ENCODE measurements around the gene CNTNAP1. TPM values are rescaled to one million over a fixed set of nuclear protein-coding genes. Genes with fewer than 3 reads are reported as not detected.
A peak's percentile ranks its signal among the peaks of the same experiment; 100 is the strongest.

Gene CNTNAP1
- total RNA-seq, 2 donors from 2014 or later = 4.7 to 7.2 TPM

- intact Hi-C loops (cut with DNase I) = no loop called here
- ATAC-seq = no peak
These were observed 12.7 kb upstream of the CNTNAP1 start for GRCh38 chr17:42669705-42669976.

DNA sequence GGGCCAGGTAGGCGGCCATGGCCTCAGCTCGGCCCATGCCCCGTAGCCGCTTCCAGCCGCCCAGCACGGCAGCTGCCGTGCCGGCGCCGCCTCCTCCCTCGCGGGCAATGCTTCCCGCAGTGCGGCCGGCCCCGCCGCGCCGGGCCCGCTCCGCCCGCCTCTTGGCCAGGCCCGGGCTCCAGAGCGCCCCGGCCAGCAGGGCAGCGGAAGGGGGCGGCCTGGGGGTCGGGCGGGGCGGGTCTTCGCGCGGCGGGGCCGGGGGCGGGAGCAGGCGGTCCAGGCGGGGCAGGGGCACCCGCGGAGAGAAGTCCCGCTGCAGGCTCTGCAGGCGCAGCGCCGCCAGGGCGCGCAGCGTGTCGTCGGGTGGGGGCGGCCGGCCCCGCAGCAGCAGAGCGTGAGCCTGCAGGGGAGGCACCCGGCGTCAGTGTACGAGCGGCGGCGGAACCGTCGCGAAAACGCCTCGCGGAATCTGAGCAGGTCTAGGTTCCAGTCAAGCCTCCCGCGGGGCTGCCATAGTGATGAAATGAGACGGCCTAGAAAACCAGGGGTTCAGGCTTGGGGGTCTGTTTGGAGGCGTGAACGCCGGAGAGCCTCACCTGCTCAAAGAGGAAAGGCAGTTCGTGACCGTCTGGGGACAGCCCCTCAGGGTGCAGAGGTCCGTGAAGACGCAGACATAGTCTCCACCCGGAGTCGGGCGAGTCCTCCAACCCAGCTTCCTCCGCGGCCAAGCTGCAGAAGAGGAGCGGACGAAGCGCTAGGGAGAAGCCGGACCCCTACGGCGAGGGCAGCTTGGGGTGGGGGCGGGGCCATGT lies 12.1 kb upstream of the CNTNAP1 start:
- DNase-seq (no peak), ATAC-seq (no peak)
- intact Hi-C loops (cut with DNase I) = loop anchor here in 1 of 2 donors (10.0 kb wide), 1 partner anchor 95 kb away; the partner anchor contains the start of gene PSMC3IP

More at GRCh38 chr17:42669705-42669976, 12.7 kb upstream of the CNTNAP1 start:
- DNase-seq = no peak

GRCh38 chr17:42670789-42671657 lies 11.3 kb upstream of the CNTNAP1 start:
- intact Hi-C loops (cut with DNase I) = loop anchor here in 1 of 2 donors (10.0 kb wide), 1 partner anchor 96 kb away; the partner anchor contains the start of gene PSMC3IP
- ATAC-seq (no peak), DNase-seq (no peak)

DNA sequence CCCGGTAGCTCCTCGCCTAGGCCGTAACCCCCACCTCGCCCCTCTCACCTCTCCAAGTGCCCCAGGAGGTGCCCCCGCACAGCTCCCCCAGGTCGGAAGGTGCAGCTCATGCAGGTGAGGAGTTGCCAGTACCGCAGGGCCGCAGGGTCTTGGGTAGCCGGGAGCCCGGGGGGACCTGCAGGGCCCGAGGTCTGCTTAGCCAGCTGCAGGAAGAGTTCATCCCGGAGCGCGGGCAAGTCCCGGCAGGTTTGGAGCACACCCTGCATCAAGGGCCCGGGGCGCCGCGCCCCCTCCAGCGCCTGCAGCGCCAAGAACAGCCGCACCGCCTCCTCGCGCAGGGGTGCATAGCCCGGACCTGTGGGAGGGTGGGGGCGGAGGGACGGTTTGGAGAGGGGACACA lies 10.3 kb upstream of the CNTNAP1 start:
- intact Hi-C loops (cut with DNase I) = loop anchor here in 1 of 2 donors (10.0 kb wide), 1 partner anchor 97 kb away; the partner anchor contains the start of gene PSMC3IP
- no peak for DNase-seq
- no peak for ATAC-seq

DNA sequence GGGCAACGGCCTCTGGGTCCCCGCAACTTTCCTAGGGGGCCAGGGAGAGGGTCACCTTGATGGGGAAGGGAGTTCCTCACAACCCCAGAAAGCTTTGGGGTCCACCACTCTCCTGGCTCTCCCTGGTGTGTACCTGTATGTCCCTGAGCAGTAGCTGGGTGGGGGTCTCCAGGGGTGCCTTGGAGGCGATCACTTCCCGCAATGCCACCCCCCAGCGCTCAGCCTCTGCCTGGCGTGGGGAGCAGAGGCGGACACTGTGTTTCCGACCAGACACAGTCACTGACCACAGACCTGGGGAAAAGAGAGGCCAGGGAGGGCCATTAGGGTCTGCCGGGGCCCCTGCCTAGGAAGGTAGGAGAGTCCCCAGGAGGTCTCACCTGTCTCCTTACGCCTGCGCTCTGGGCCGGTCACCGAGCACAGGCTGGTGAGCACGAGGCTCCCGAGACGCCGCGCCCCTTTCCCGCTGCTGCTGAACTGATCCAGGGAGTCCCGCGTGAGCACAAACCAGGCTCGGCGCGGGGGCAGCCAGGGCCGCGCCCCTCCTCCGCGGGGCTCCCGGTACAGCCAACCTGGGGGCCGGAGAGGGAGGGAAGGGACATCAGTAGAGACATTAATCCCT lies 9.0 kb upstream of the CNTNAP1 start:
- intact Hi-C loops (cut with DNase I) = loop anchor here in 1 of 2 donors (10.0 kb wide), 1 partner anchor 99 kb away; the partner anchor contains the start of gene PSMC3IP
- ATAC-seq = no peak
- no peak for DNase-seq

DNA sequence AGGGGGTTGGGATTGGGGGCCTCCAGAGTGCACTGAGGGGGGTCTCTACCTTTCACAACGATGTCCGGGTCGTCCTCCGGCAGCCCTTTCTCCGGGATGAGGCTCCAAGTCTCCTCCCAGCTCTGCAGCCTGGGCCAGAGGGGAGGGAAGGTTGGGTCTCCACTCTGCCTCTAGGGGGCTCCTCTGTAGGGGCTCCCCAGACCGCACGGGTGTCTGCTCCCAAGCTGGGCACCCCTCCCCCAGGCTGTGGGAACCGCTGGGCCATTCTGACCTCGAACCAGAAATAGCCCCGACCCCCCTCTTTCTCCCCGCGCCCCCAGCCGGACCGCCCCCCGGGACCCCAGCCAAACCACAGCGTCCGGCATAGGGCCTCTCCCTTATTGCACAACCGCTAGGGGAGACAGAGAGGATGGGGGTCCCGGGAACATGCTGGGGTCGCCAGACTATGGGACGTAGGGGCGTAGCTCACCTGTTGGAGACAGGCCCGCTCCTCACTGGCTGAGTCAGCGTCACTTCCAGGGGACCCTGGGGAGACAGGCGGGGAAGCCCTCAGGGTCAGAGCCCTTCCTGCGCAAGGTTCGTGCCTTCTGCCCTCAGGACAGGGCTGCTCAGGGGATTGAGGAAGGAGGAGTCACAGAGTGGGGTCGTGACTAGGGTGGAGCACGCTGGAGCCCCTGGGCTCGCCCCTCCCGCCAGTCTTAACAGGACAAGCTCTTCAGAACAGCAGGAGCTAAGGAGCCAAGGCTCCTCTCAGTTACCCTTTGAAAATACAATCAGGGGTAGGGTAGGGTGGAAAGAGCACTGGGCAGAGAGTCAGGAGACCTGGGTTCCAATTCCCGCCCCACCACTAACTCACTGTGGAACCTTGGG lies 8.2 kb upstream of the CNTNAP1 start:
- DNase-seq (peak; percentile 77), ATAC-seq (peak; percentile 3 to 5)
- intact Hi-C loops (cut with DNase I) = loop anchor here in 1 of 2 donors (10.0 kb wide), 1 partner anchor 99 kb away; the partner anchor contains the start of gene PSMC3IP

GRCh38 chr17:42674755-42675347 lies 7.5 kb upstream of the CNTNAP1 start:
- DNase-seq = peak; percentile 39

DNA sequence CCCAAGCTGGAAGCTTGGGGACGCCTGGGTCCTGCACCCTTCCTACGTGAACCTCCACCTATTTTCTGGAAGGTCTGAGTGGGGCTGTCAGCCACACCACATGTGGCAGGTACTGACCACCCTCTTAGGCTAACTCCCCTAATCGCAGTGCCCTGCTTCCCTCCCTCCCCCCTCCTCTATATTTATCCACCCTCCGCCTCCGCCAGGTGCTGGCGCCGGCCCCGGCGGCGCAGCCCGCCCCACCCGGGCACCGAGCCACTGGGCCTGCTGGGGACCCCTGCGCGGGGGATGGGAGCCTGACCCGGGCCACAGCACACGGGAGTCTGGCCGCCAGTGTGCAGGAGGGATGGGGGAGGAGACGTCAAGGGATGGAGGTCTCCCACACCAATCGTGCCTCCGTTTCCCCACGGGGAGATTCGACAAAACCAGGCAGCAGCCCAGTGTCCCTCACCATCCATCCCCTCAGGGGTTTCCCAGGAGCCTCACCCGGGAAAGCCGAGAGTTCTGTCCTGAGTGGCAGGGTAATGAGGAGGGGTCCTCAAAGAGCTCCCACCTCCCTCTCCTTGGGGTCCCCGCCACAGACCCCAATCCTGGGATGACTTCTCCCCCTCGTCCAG lies 6.9 kb upstream of the CNTNAP1 start:
- intact Hi-C loops (cut with DNase I) = loop anchor here in 1 of 2 donors (10.0 kb wide), 1 partner anchor 101 kb away; the partner anchor contains the start of gene PSMC3IP
- ATAC-seq (peak; percentile 2 to 5), DNase-seq (peak; percentile 45)

More at GRCh38 chr17:42674755-42675347, 7.5 kb upstream of the CNTNAP1 start:
- ATAC-seq = no peak
- intact Hi-C loops (cut with DNase I) = loop anchor here in 1 of 2 donors (10.0 kb wide), 1 partner anchor 100 kb away; the partner anchor contains the start of gene PSMC3IP

DNA sequence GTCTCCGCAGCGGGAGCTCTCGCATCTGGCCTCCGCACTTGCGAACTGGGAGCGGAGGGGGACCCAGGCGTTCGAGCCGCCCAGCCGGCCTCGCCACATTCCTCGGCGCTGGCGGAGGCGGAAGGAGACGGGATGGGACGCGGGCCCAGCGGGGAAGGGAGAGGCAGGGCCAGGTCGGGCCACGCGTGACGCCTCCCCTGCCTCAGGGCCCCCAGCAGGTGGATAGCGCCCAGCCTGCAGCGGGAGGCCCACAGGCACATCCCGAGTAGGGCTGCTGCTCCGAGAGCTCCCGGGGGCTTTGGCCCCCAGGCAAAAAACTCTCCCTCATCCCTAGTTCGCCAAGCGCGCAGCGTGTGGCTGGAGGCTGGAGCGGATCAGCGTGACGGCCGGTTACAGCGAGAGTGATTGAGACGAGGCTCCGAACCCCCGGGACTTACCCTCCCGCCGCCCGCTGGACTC lies 6.3 kb upstream of the CNTNAP1 start:
- intact Hi-C loops (cut with DNase I) = loop anchor here in 1 of 2 donors (10.0 kb wide), 1 partner anchor 101 kb away; the partner anchor contains the start of gene PSMC3IP
- peak; percentile 9 for ATAC-seq
- DNase-seq = peak; percentile 72

DNA sequence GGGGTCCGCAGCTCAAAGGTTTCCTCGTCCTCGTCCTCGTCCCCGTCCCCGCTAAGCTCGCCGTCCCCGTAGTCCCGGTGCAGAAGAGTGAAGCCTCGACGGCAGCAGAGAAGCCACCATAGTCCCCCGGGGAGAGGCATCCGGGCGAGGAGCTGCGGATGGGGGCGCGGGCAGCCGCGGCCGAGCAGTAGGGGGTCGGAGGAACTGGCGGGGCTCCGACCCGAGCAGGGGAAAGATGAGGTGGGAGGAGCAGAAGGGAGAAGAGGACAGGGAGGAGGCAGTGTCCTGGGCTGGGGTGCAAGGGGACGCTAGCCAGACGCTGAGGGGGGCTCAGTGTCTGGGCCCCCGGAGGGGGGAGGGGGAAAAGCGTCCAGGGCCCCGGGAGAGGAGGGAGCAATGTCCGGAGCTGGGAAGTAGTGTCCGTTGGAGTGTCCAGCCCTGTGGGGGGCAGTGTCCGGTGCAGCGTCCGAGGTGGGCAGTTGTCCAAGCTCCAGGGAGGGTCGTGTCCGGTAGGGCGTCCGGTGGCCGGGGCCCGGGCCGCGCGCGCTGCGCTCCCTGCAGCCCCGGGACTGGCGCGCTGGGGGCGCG lies 5.8 kb upstream of the CNTNAP1 start, which contains the start of gene PLEKHH3:
Gene PLEKHH3, minus strand, starts transcription at position 571 of the 588 bp plus-strand sequence. Its CDS starts 431 bp downstream, at position 140.
- intact Hi-C loops (cut with DNase I) = loop anchor here in 1 of 2 donors (10.0 kb wide), 1 partner anchor 102 kb away; the partner anchor contains the start of gene PSMC3IP
- peak in 1 of 2 donors; percentile 1 for ATAC-seq

GRCh38 chr17:42677012-42677857 lies 5.1 kb upstream of the CNTNAP1 start:
- intact Hi-C loops (cut with DNase I) = loop anchor here in 1 of 2 donors (10.0 kb wide), 1 partner anchor 102 kb away; the partner anchor contains the start of gene PSMC3IP
- DNase-seq = peak; percentile 100
- ATAC-seq = peak; percentile 68 to 79

More for the DNA sequence above, 5.8 kb upstream of the CNTNAP1 start, which contains the start of gene PLEKHH3:
- no peak for DNase-seq

GRCh38 chr17:42677921-42678781 lies 4.2 kb upstream of the CNTNAP1 start:
- intact Hi-C loops (cut with DNase I) = loop anchor here in 1 of 2 donors (10.0 kb wide), 1 partner anchor 103 kb away; the partner anchor contains the start of gene PSMC3IP
- peak; percentile 34 to 46 for ATAC-seq
- DNase-seq = peak; percentile 91

- ATAC-seq = no peak
- peak; percentile 40 for DNase-seq
- intact Hi-C loops (cut with DNase I) = loop anchor here in 1 of 2 donors (10.0 kb wide), 1 partner anchor 104 kb away; the partner anchor contains the start of gene PSMC3IP
These were observed 3.3 kb upstream of the CNTNAP1 start for GRCh38 chr17:42678951-42679491.

Data from left cardiac atrium (tissue), 4 donors.